Right kidney (tissue), 1 donor: ENCODE measurements around the gene UBXN10.
"Not testable (repeated sequence)": the region's sequence is repeated elsewhere in the genome, so short reads cannot be mapped to it uniquely, and the experiment has no call there.

ENCODE experiments used
- DNase-seq: peaks from one replicate; pipeline ENCODE4 v3.0.0-alpha.2; 2016

Gene UBXN10

GRCh38 chr1:20202166-20202565, 16.3 kb downstream of the UBXN10 start:
- no peak for DNase-seq

- no peak for DNase-seq
Measured at GRCh38 chr1:20207546-20207945, 21.6 kb downstream of the UBXN10 start.

DNA sequence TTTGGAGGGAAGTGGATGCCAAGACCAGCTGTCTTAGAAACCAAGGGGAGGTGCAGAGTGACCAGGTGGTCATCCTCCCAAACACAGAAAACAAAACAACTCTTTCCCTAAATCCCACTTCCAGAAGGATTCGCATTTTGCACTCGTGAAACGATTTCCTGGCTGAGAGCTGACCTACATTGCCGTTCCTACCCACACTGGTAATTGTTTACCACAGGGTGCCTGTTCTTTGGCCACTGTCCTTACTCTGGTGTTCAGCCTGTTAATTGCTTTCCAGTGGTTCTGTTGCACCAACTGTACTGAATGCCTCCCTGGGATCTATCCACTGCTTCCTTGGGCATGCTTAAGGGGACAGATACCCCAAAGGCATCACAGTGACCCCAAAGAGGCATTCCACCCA, 23.6 kb downstream of the UBXN10 start:
- no peak for DNase-seq

DNA sequence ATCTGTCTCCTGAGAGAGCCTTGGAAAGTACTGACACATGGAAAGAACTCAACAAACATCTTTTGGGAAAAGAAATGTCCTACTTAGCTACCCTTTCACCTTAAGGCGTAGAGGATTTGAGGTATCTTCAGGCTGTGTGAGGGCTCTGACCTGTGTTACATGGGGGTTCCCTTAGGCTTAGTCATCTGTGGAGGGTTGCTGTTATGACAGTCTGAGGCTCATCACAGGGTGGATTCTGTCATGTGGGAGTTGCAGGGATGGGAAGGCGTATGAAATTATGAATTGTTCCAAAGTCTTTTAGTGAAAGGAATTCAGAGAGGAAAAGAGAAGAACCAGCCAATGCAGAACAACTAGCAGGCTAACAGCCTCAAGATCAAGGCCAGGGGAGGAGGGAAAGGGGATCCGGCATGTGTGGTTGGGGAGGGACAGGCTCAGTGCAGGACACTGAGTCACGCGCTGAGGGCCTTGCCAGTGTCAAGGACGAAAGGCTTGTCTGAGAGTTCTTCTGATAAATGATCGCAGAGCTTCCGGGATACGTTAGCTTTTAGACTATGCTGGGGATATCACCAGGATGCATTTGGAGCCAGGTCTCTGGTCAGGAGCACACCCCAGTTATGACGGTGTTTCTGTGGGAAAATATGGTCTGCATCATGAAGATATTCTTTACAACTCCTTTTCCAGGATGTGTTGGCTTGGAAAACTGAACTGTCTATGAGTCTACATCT, 25.0 kb downstream of the UBXN10 start:
- no peak for DNase-seq

DNA sequence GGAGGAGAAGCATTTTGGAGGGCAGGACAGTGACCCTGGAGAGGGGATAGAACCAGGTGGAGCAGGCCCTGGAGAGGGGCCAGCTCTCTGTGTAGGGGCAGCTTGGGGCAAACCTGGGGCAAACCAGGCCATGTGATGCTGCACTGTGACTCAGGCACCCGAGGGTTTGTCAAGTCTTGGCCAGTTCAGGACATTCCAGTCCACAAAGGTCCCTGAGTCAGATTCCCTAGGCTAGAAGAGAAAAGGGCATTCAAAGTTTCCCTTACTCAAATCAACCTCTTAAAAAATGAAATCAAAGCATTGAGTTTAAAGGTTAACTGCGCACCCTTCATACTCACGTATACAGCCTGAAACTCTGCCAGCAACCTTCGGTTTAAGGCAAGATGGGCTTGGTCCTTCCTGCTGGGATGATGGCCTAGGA, 25.6 kb downstream of the UBXN10 start:
- no peak for DNase-seq

DNA sequence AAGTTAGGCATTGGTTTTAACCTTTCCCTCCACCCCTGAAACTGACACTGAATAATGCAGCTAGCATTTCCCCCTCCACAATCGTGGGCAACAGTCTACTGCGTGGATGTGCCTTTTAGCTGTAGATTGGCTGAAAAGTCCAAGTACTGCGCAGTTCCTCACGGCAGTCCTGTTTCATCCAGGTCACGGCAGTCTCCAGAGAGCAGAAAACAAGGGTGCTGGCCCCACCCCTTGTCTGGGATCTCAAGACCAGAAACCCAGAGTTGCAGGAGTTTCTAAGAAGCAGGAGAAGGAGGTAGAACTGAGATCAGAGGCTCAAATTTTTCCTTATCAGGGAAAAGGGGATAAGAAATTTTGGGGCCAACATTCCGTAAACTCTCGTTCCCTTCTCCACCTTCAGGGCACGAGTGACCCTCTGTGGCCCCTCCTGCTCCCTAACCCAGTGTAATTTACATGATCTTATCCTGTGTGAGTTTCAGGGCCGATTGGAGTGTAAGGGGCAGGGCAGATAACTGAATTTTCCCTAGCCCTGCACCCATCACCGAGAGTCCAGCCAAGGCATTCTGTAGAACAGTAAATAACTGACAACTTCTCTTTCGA, 26.3 kb downstream of the UBXN10 start:
- no peak for DNase-seq

DNA sequence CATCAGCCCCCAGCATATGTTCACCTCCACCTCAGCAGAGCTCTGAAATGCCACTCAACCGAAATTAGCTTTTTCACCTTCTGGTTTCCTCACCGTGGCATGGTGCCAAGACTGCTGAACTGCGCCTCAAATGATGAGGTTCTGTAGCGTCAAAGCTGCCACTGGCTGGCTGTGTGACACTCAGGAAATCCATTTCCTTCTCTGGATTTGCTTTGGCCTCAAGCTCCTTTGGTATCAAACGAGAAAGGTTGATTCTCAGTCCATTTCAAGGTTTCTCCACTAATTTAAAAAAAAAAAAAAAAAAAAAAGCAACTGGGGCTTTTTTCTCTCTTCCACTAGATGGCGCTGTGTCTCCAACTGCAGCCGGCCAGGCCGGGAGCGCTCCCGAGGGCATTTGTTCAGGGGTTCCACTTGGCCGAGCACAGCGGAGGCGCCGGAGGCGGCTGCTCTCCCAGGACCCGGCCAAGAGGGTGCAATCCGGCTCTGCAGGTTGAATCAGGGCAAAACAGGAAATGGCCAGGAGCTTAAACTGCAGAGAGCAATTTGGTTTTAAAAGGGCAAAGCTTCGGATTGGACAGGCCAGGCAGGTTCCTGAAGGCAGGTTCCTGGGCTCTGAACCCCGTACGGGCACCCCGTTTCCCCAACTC, 26.9 kb downstream of the UBXN10 start:
- DNase-seq, result peak; percentile 67

- no peak for DNase-seq
Measured at GRCh38 chr1:20215716-20216115, 29.8 kb downstream of the UBXN10 start.

DNA sequence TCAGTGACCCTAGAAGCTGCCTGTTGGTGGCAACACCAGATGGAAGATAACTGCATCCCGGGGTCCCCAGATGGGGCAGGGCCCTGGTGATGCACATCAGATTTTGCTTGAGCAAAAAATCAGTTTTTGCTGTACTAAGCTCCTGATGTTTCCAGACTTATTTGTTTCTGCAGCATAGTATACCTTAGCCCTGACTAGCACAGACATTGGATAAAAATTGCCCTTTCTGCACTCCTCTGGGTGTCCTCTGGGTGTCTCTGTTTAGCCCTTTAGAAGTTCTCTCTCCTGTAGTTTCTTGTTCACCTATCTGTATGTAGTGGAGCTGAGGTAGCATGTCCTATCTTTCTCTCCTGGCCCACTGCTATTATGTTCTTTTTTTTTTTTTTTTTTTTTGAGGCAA, 30.7 kb downstream of the UBXN10 start:
- DNase-seq, result no peak

DNA sequence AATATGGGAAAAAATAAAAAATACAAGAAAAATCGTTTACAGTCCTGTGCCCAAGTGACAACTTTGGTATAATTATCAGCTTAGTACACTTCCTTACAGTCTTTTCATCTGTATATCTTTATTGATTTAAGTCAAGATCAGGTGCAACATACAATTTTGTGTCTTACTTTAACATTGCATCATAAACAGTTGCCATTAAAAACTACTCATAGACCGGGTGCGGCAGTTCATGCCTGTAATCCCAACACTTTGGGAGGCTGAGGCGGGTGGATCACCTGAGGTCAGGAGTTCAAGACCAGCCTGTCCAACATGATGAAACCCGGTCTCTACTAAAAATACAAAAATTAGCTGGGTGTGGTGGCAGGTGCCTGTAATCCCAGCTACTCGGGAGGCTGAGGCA, 33.2 kb downstream of the UBXN10 start:
- DNase-seq, result not testable (repeated sequence)

DNA sequence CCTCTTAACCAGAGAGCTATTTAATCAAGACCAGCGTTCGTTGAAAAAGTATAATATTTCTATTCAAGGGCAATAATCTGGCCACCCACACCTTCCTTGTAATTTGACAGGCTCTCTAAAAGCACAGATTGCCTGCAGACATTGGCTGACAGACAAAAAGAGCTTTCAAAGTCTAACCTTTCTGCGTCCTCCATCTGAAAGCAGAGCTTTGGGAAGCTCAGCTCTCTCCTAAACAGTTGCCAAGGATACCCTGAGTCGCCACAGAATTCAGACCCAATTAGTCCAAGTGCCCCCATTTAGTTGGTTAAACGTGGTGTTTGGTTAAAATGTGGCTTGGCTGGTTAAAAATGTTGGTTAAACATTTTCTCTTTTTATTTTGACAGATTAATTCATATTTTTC, 34.1 kb downstream of the UBXN10 start:
- no peak for DNase-seq

DNA sequence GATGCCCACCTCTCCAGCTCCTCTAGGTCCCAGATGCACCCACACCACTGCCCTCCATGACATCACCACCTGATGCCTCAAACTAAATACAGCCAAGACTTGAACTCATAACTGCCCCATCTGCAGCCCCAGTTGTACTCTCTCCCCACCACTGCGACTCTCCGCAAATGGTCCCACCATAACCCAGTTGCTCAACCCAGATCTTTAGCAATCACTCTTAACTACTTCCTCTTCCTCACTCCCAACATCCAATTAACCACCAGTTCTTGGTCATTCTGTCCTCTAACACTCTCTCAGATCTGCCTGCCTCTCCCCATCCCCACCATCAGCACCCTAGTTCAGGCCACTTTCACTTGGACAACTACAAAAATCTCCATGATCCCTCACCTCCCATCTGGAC, 37.2 kb downstream of the UBXN10 start:
- DNase-seq, result no peak

GRCh38 chr1:20223551-20224419, 37.9 kb downstream of the UBXN10 start:
- DNase-seq, result no peak

GRCh38 chr1:20224546-20224945, 38.6 kb downstream of the UBXN10 start:
- DNase-seq, result no peak

- DNase-seq, result no peak
Measured at GRCh38 chr1:20227704-20228103, 41.8 kb downstream of the UBXN10 start.

DNA sequence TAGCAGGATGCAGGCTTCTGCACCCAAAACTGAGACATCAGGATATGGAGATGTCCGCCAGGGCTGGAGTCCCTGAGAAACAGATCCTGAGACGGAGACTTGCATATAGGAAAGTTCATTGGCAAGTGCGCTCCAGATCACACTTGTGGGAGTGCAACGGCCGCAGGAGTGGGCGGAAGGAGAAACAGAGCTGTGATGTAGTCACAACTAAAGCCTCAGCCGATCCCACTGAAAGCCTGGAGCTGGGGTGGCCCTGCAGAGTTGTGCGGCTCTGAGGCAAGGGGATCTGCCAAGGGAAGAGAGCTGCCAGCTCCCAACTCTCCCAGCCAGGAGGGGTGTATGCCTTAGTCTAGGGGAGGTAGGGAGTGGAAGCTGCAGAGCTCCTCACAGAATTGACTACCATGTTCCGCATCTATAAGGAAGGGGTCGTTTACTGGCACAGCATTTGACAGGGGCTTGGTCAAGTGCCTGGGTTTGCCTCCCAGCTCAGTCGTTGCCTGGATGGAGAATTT, 42.5 kb downstream of the UBXN10 start:
- no peak for DNase-seq

DNA sequence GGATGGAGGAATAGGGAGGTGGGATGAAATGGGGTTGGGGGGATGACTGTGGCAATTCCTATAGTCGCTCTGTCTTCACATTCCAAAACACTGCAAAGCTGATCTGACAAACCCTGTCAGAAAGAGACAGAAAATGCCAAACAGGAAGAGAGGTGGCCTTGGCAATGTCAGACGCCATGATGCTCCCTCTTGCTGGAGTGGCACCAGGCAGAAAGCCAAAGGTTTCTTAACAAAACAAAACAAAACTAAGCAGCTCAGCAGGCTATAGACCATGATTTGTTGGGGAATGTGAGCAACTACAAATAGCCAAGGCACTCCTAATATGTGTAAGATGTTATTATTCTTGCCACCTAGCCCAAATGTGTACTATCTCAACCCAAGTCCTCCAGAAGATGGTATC, 43.3 kb downstream of the UBXN10 start:
- DNase-seq, result no peak

DNA sequence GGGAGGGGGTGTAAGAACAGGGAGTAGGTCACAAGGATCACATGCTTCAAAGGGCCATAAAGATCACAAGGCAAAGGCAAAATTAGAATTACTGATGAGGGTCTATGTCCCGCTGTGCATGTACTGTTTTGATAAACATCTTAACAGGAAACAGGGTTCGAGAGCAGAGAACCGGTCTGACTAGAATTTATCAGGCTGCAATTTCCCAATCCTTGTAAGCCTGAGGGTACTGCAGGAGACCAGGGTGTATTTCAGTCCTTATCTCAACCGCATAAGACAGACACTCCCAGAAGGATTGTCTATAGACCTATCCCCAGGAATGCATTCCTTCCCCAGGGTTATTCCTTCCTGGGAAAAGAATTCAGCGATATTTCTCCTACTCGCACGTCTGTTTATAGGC, 46.7 kb downstream of the UBXN10 start:
- DNase-seq, result not testable (repeated sequence)

DNA sequence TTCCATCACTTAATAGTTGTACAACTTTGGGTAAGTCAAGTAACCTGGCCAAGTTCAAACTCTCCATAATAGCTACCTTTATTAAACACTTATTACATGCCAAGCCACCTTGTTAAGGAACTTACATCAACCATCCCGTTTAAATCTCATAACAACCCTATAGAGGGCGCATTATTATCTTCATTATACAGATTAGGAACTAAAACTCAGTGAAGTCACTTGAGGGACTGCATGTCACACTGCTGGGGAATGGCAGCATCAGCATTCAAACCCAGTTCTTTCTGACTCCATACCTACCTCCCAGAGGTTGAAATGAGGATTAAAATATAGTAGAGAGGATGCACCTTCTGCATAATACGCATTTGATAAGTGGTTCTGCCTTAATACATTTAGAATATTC, 47.5 kb downstream of the UBXN10 start:
- no peak for DNase-seq

GRCh38 chr1:20233866-20234265, 48.0 kb downstream of the UBXN10 start:
- DNase-seq, result no peak

DNA sequence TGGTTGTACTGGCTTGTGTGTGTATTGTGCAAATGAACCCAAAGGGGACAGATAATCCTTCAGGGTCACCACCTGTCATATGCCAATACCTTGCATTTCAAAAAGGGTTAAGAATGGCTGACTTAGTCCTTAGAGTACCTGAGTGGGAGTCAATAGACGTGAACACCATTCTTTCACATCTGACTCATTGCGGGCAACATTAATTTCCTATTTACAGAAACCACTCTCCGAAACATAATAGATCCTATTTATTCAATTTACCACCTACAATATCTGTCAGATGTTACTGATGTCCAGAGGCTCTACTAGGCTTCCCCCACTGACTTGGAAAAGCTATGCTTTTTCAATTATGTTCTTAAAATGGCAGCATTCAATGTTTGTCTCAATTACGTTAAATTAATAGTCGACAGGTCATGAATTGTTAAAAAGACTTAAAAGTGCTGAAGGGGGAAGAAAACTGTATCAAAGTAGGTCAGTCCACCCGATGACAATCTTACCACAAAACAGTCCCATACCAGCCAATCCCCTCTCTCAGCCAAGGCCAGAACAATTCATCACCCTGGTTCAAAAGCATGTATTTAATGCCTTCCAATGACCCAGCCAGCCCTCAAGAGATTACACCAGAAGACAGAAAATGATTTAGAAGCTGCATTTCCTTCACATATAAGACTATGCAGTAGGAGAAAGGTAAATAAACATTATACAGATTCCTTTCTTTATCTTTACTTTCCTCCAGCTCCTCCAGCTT, 49.1 kb downstream of the UBXN10 start:
- DNase-seq, result no peak

GRCh38 chr1:20237646-20238045, 51.8 kb downstream of the UBXN10 start:
- no peak for DNase-seq
